ENCODE results near the gene ODC1. TPM values are rescaled to one million over a fixed set of nuclear protein-coding genes. Genes with fewer than 3 reads are reported as not detected.

The ODC1 gene
- total RNA-seq, 4 donors from 2014 or later, result 39.5 to 140 (median 57.6) TPM

DNA sequence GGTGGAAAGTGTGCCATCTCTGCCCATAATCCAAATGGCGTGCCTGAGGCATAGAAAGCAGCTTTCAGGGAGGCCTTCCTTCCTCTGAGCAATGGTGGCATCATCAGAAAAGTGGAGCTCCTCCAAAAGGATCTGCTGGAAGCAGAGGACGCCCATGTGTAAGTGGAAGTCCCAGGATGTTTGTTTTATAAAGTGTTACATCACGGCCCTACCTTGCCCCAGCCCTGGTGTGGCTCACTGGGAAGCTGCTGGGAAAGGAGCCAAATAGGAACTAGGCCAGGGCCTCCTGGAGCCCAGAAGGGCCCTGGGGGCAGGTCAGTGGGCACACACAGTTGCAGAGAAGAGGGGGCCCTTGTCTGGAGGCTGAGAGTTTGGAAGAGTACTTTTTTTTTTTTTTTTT is 4.2 kb upstream of the ODC1 start:
- Histone ChIP-seq H3K4me3 (no peak overlapping the region), H3K36me3 (no peaks in the 10 kb centered on the region), H3K9me3 (no peaks in the 10 kb centered on the region), H3K27me3 (no peaks in the 10 kb centered on the region), H3K4me1 (peaks cover 0 to 8% of the 10 kb centered on the region in 2 donors), H3K27ac (no peak overlapping the region)
- no peak for TF ChIP-seq POLR2A (IDR thresholded peaks at IDR 0.05)
- TF ChIP-seq, protein P1, sequence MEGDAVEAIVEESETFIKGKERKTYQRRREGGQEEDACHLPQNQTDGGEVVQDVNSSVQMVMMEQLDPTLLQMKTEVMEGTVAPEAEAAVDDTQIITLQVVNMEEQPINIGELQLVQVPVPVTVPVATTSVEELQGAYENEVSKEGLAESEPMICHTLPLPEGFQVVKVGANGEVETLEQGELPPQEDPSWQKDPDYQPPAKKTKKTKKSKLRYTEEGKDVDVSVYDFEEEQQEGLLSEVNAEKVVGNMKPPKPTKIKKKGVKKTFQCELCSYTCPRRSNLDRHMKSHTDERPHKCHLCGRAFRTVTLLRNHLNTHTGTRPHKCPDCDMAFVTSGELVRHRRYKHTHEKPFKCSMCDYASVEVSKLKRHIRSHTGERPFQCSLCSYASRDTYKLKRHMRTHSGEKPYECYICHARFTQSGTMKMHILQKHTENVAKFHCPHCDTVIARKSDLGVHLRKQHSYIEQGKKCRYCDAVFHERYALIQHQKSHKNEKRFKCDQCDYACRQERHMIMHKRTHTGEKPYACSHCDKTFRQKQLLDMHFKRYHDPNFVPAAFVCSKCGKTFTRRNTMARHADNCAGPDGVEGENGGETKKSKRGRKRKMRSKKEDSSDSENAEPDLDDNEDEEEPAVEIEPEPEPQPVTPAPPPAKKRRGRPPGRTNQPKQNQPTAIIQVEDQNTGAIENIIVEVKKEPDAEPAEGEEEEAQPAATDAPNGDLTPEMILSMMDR (IDR thresholded peaks at IDR 0.05), result no peak
- DNase-seq, result no peak
- intact Hi-C loops (cut with DNase I; ENCODE audit: low total_unique reads), result no loop called here

DNA sequence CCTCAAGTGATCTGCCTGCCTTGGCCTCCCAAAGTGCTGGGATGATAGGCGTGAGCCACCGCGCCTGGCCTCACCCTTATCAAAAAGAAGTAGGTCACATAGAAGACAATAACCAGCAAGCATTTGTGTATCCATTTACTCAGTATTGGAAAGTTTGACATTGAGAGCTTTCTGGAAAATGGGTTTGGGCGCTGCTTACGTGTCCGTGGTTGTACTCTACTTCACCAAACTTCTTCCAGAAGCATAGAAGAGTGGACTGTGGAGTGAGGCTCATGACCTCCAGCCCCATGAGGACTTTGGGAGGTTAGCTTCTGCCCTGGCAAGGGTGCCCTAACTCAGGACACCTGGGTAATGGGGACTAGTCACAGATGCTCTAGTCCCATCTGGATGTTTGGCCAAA is 3.7 kb upstream of the ODC1 start:
- H3K27ac ChIP-seq, result no peak overlapping the region
- no peaks in the 10 kb centered on the region for H3K27me3 ChIP-seq
- H3K4me1 ChIP-seq, result peaks cover 0 to 10% of the 10 kb centered on the region in 2 donors
- no peak overlapping the region for H3K4me3 ChIP-seq
- DNase-seq, result no peak
- H3K36me3 ChIP-seq, result no peaks in the 10 kb centered on the region
- TF ChIP-seq POLR2A (IDR thresholded peaks at IDR 0.05), result no peak
- TF ChIP-seq, protein P1 (IDR thresholded peaks at IDR 0.05), result no peak
- no peaks in the 10 kb centered on the region for H3K9me3 ChIP-seq
- intact Hi-C loops (cut with DNase I; ENCODE audit: low total_unique reads), result no loop called here

DNA sequence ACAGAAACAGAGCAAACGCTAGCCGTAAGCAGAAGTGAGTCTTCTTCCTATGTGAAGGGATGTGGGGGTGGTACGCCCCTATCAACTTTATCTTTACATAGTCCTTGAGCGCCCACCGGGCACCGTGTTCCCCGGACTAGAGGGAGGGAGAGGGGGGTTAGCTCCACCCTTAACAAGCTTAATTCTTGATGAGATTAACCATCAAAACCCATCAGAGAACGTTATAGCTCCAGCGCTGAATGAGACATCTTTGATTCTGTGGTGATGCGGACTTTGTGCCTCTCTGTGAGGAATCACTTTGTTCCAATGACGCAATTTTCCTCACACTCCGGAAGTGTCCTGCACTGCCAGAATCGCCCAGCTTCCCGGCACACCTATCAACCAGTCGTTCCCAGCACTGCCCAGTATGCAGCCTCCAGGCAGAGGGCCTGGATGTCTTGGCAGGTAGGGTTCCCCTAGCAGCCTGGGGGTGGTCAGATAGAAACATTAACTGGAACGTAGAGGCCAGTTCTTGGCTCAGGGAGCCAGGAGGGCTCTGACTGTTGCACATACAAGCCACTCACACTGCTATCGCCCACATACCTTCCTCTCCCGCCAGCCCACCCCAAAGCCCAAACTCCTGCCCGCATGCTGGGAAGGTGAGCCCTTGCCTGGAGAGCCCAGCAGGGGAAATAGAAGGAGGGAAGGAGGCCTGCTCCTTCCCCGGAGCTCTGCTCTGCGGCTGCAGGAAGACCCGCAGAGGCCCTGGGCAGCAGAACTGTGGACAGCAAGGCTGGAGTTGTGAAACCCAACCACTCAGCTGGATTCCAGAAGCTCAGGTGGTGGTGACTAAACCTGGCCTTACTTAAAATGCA is 1.9 kb upstream of the ODC1 start:
- intact Hi-C loops (cut with DNase I; ENCODE audit: low total_unique reads), result no loop called here
- no peaks in the 10 kb centered on the region for H3K27me3 ChIP-seq
- no peak overlapping the region for H3K27ac ChIP-seq
- no peak overlapping the region for H3K4me3 ChIP-seq
- TF ChIP-seq, protein P1 (IDR thresholded peaks at IDR 0.05), result no peak
- TF ChIP-seq POLR2A (IDR thresholded peaks at IDR 0.05), result no peak
- peaks cover 0 to 12% of the 10 kb centered on the region in 2 donors for H3K4me1 ChIP-seq
- no peaks in the 10 kb centered on the region for H3K9me3 ChIP-seq
- DNase-seq, result no peak
- H3K36me3 ChIP-seq, result no peaks in the 10 kb centered on the region

DNA sequence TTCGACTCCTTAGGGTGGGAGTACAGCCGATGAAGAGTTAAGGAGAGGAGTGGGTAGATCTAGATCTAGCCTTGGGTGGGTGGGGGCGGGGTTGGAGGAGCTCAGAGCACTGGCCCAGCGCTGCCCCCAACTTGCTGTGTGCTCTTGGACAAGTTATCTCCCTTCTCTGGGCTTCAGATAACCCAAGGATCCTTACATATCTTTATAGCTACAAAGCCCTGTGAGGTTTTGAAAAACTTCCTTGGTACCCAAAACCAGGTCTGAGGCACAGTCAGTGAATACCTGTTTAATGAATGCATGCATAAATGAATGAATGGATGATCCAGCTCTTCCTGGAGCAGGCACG is 1.3 kb upstream of the ODC1 start:
- TF ChIP-seq POLR2A (IDR thresholded peaks at IDR 0.05), result no peak
- TF ChIP-seq, protein P1 (IDR thresholded peaks at IDR 0.05), result no peak
- peak overlapping the region; percentile 91 to 98 for H3K27ac ChIP-seq
- no peaks in the 10 kb centered on the region for H3K27me3 ChIP-seq
- DNase-seq, result no peak
- peaks cover 0 to 12% of the 10 kb centered on the region in 2 donors for H3K4me1 ChIP-seq
- H3K9me3 ChIP-seq, result no peaks in the 10 kb centered on the region
- intact Hi-C loops (cut with DNase I; ENCODE audit: low total_unique reads), result no loop called here
- H3K4me3 ChIP-seq, result peak overlapping the region in 1 of 2 donors; percentile 55
- H3K36me3 ChIP-seq, result no peaks in the 10 kb centered on the region

Data from uterus (tissue), 4 donors.